HG03571 (cell line): ENCODE data around the gene OSGEP.

ENCODE experiments used
- ATAC-seq: cut with Tn5 transposase; IDR thresholded peaks from one replicate; pipeline ENCODE4 v1.9.1; 2021; ENCODE audit not compliant: unreplicated experiment

The OSGEP gene

DNA sequence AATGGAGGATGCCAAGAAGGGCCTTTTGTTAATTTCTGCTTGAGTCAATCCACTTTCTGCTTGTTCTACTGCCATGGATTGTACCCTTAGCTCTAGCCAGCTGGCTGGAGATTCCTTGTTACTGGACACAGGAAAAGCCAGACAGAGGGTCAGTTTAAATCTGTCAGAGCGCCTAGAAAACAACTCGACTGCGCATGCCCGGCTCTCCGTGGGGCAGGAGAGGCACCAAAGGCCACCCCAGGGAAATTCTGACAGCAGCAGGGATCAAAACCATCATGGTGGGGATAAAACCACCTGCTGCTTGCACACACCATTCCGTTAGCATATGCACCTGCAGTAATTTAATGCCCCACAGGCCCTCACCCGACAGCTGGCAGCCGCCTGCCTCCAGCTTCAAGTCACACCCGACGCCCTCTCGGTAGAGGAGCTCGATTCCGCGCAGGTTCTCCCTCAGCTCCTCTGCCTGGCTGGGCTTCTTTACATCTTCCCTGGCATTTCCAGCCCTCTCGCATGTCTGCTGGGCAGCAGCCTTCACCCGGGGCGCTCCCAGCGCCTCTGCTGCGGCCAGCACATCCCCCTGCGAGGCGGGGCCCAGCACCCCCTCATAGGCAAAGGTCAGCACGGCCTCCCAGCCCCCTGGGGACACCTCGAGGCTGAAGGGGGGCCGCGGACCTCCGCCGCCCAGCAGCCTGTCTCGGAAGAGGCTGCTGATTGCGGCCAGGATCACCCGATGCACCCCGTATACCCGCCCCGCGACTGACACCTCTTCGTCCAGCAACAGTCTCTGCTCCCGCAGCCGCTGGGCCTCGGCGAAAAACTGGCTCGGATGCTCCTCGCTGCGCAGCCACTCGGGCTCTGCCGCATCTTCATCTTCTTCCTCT, 19.7 kb downstream of the OSGEP start:
- no peak for ATAC-seq

DNA sequence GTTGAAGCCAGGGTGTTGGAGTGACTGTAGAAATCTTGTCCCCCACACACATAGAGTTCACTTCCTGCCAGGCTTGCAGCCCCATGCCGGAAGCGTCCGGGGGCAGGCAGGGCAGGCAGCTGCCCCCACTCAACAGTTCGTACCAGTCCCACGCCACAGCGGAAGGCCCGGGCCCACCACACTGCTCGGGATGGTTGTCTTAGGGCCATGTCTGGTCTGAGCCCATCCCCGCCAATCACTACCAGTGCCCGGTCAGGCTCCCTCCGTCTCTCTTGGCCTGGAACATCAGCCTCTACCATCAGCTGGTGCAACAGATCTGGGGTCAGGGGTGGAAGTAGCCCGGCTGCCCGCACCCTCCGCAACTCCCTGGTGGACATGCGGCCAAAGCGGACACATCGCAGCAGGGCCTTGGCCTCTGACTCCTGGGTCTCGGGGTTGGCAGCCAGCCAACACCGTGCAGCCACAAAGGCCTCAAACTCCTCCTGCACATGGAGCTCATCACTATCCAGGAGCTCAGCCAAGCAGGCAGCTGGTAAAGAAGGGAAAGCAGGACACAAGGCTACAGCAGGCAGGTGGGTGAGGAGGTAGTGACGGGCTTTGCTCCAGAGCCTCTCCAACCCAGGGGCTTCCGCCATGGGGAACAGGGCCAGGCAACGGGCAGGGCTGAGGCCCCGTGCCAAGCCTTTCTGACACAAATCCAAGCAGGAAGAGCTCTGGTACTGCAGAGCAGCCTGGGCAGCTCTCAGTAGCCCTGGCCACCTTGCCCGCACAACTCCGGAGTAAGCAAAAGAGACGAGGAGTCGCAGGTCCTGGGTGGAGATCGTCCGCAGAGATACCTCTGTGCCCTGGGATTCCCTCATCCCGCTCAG, 24.6 kb downstream of the OSGEP start:
- ATAC-seq = no peak

DNA sequence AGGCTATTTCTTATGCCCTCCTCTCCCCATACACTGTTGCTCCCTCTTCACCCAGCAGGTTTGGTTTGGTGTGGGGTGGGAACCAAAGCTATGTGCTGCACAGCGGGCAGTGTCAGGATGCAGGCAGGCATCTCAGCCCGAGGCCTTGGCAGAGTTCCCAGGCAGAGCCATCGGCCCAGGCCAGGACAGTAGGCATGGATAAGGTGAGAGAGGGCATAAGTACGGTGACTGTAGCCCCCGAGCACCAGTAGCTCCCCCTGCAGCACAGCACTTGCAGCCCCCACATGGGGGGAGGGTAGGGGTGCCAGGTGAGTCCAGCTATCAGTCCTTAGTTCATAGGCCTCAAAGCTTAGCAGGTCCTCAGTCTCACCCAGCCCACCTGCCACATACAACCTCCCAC, 25.8 kb downstream of the OSGEP start:
- no peak for ATAC-seq

DNA sequence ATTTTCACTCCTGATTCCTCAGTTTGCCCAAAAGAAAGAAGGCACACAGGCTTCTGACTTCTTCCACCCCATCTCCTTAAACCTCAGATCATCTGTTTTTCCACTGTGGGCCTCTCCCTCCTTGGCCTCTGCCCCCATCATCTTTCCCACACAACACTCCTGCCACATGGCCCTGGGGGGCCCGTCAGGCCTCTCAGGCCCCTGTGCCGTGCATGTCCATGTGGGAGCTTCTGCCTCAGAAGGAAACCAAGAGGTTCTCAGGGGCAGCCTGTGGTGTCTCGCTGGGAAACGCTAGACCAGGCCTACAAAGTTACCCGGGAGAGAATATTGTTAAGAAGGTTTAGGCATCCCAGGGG, 26.6 kb downstream of the OSGEP start:
- peak; percentile 45 for ATAC-seq

DNA sequence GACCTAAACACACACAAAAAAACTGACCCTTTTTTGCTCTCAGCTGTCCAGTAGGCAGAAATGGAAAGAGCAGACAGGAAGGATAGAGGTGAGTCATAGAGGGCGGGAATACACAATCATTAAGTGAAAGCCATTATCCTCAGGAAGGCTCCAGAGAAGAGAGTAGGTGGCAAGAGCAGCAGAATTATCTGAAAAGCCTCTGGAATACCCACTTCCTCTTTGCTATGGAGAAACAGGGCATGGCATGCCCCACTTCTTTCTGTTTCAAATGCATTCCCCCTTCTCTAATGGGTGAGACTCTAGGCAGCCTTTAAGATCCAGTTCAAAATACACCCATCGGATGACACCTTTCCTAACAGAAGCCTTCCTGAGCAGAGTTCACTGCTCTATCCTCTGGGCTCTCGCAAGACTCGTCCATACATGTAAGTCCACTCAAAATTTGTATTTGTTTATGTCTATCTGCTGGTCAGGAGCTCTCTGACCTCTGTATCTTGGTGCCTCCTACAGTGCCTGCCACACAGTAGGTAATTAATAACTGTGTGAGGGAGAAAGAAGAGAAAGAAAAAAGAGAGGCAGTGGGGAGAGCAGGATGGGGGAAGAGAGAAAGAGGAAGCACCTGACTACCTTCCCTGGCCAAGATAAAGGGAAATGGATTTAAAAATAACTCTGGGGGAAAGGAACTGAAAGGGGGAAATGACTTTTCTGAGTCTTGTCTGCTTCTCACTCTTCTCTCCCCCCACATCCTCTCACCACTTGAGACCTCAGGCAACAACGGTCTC, 27.2 kb downstream of the OSGEP start:
- ATAC-seq = peak; percentile 68

DNA sequence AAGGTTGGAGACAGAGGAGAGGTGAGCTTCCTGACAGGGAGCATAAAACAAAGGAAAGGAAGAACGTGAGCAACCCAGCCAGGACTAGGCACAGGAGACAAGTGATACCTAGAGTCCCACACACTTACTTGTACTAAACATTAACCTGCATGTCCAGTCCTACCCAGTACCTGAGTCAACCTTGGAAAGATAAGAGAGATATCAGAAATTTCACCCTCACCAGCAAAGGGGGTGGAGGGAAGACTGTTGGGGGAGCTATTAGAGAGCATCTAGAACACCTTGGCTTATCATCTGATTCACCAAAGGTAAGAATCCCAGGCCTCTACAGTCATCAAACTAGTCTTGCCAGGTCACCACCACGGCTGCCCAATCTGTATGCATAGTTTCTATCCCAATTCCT, 29.8 kb downstream of the OSGEP start:
- ATAC-seq = no peak

DNA sequence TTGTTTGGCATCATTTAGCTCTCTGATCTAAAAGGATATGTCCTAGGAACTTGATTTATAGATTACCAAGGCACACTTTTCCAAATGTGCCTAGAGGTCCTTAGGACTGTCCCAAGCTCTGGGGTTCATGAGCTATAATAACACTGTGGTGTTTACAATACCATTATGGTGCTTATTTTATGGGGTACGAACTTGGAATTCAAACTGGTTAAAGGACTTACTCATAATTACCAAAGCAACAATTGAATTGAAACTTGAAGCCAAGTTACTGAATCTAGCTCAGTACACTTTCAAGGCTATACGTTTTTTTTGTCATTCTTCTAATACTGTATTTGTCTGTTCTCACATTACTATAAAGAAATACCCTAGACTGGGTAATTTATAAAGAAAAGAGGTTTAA, 31.7 kb downstream of the OSGEP start:
- no peak for ATAC-seq

DNA sequence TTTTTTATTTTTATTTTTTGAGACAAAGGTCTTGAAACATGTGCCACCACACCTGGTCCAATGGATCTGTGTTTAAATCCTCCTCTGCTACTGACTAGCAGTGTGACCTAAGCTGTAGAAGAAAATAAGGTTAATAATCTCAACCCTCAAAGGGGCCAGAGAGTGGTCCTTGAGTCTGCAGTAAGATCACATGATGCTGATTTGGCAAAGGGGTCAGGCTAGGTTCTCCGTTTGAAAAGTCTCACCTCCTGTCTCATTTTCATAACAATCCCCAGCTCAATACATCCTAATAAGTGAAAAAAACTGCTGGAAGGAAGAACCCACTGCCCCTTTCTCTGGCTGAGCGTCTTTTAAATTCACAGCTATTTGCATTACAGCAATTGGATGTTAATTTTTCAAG, 33.3 kb downstream of the OSGEP start:
- ATAC-seq = no peak

DNA sequence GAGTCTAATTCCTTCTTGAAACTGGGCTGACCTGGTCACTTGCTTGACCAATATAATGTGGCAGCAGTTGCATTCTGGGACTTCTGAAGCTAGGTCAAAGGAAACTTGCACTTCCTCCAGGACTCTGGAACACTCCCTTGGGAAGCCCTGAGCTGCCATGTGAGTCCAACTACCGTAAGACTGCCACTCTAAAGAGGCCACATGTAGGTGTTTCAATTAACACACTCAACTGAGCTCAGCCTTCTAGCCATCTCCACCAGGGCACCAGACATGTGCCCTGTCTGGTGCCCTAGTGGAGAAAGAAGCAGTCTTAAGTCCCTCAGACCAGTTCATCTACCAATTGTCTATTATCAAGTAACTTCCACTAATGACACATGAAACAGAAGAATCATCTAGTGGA, 35.2 kb downstream of the OSGEP start:
- ATAC-seq = no peak

DNA sequence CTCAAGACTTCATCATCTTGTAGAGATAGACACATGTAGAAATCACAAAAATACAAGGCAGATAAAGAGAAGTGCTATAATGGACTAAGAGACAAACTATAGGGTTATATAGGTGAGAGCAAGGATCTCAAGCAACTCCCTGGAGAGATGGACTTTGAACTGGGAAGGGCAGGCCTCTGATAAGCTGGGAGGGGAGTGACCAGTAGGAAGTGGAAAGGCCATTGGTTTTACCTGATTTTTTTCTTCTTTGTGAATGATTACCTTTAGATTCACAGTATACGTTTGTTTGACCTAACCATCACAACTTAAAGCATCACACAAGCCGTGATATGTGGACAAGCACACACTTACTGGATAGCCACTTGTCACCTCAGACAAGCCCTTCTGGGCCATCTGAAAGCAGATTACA, 36.1 kb downstream of the OSGEP start:
- ATAC-seq = no peak

DNA sequence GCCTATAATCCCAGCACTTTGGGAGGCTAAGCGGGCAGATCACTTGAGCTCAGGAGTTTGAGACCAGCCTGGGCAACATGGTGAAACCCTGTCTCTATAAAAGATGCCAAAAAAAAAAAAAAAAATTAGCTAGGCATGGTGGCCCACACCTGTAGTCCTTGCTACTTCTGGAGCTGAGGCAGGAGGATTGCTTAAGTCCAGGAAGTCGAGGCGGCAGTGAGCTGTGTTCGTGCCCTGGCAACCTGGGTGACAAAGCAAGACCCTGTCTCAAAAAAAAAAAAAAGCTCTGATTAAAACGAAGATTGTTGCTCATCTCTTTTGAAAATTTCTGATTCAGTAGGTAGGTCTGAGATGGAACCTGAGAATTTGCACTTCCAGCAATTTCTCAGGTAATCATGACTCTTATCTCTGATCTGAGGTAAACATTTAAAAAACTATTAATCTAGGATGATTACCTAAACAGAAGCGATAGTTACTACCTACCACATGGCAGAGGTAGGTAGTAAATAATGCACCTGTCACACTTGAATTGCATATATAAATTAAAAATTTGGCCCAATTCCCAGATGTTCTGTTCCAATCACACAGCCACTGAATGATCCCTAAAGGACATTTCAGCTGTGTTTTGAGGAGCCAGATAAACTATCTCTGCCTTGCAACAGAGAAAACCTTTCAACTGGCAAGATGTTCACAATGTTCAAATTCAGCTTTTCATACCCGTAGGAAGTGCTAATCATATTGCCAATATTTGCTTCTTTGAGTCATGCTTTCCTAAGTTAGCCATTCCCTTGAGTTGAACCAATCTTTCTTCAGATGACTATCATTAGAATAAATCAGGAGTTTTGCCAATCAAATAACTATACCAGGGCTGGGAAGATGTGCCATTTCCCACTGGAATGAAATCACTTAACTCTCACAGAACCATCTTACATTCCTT, 37.1 kb downstream of the OSGEP start:
- ATAC-seq = no peak

DNA sequence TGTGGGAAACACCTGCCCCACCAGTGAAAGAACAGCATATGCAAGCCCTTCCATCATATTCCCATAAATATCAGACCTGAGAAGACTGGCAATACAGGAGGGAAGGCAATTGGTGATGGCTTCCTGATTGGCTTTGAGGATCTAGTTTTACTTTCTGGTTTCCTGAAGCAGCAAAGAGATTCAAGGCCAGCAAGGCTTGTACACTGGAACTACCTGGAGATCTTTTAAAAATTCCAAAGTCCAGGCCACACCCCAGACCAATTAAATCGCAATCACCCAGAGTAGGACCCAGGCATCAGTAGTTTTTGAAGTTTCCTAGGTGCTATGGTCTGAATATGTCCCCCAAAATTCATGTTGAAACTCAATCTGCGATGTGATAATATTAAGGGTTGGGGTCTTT, 38.4 kb downstream of the OSGEP start:
- no peak for ATAC-seq

DNA sequence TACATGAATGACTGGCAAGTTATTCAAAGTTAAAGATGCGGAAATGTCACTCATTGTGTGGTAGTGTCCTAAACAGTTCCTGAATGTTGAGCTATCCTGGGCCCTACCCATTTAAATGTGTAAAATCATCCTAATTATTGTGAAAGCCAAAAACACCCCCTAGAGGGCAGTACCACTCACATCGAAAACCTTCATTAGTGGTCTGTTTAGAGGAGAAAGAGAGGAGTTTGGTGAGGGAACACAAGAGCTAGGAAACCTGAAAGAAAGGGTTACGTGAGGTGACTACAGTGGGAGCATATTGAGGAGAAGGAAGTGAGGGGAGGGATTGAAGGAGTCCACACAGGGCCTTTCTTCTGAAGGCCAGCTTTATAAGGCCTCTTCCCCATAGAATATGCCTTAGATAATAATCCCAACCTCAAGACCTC, 38.8 kb downstream of the OSGEP start:
- no peak for ATAC-seq

DNA sequence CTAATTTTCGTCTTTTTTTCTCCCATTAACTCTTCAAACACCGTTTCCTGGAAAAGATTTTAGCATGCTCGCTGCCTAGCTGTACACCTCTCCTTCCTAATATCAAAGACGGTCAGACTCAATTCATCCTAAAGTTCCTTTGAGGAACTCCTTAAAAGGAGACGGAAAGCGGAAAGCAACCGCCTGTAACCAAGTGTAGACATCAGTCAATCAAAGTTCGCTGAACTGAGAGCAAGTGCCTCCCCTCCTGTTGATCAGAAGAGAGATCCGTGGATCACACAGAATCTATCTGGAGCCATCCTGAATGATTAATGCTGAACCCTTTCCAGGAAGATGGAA, 40.9 kb downstream of the OSGEP start:
- ATAC-seq = peak; percentile 37

DNA sequence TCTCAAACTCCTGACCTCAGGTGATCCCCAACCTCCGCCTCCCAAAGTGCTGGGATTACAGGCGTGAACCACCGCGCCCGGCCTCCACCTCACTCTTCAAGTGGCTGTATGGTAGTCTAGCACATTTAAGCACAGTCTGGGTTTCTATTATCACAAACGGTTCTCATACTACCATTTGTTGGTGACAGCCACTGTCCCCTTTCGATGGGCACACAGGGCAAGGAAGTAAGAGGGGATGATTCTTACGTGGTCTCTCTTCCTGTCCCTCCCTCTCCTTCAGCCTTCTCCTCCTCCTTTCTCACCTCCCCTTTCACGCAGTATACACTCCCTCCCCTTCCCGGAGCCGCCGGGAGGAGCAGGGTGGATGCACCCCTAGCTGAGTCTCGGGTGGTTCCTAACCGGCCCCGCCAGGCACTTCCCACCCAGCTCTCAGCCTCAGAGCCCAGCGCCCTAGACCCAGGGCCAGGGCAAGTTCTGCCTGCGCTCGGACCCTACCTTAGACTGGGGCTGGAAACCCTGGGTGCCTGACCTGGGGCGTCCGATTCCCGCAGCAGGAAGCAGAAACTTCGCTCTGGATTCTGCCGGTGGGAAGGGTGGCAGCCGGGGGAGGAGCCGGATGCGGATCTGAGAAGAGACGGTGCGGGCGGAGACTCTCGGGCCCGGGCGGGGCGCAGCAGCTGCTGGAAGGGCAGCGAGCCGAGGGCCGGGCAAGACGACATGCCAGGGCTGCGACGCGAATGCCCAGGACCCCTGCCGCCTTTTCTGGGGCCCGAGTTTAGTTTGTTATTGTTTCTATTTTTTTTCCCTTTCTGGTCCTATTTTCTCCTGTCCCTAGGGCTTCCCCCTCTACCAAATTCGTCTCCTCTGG, 41.5 kb downstream of the OSGEP start, which contains the start of gene TEP1:
TEP1 (minus strand) TSS at position 626 of the 868 bp plus-strand sequence. CDS start 5,062 bp downstream, outside the sequence.
- ATAC-seq = peak; percentile 78

DNA sequence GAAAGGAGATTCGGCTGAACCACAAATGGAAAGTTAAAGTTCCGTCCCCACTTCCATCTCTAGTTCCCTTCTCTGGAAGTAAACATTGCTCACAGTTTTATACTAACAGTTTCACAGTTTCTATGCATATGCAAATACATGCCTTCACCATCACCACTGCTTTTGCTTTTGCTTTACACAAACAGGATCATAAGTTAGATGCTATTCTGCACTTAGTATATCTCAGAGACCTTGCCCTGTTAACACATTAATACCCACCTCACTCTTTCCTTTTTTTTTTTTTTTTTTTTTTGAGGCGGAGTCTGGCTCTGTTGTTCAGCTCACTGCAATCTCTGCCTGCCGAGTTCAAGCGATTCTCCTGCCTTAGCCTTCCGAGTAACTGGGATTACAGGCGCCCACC, 42.2 kb downstream of the OSGEP start:
- ATAC-seq = peak; percentile 64

DNA sequence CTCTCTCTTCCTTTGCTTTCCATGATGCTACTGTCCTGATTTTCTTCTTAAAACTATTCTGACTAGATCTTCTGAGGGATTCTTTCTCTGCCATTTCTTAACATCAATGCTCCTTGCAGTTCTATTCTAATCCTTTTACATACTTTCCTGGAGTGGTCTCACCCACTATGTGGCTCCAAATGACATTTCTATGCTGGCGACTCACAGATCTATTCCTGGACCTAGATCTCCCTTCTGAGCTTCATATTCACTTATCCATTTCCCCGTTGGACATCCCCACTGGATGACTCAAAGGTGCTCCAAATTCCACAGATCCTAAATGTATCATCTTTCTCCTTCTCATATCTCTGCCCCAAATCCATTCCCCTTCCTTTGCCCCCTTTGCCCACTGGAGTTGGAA, 45.4 kb downstream of the OSGEP start:
- no peak for ATAC-seq

DNA sequence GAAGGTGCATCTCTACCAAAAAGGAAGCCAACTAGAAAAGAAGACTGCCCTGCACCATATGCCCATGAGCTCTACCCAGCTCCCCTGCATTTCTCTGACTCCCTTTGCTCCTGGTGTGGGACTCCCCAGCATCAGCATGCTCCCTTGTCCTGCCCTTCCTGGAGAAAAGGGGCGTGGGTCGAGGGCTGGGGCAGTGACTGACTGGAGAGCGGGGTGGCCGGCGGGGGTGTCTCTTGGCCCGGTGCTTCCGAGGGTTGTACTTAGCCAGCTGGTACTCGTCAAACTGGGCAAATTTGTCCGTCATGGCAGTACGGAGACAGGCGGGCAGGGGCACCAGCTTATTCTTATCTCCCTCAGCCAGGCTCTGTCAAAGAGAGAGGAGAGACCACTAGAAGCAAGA, 51.1 kb downstream of the OSGEP start:
- no peak for ATAC-seq

DNA sequence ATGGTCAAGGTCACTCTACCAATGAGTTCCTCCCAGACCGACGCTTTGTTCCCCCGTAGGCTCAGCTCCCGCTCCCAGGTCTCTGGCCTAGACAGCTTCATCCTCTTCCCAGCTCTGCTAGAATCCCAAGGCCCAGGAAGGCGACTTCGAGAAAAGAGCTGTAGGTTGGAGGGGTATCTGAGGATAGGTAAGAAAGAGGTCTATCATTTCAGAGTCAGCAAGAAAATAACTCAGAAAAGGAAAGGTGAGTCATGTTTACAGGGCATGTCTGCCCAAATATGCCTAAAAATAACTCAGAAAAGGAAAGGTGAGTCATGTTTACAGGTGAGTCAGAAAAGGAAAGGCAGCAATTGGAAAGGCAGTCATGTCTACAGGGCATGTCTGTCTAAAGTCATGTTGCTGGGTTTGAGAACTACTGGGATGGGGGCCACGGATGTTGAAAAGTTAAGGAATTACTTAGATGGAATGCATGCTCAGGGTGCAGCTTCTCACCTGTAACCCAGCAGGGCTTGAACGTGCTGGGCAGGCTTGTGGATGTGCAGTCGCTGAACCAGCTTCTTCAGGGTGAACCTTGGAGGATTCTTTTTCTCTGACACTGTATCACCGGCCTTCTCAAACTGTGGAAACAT, 53.5 kb downstream of the OSGEP start:
- ATAC-seq = no peak
